ENCODE results near the gene MESD. TPM values are rescaled to one million over a fixed set of nuclear protein-coding genes. Genes with fewer than 3 reads are reported as not detected.
A peak's percentile ranks its signal among the peaks of the same experiment; 100 is the strongest.

The MESD gene
- total and polyA plus RNA-seq, 7 donors = 4.6 to 9.4 (median 7.0) TPM

DNA sequence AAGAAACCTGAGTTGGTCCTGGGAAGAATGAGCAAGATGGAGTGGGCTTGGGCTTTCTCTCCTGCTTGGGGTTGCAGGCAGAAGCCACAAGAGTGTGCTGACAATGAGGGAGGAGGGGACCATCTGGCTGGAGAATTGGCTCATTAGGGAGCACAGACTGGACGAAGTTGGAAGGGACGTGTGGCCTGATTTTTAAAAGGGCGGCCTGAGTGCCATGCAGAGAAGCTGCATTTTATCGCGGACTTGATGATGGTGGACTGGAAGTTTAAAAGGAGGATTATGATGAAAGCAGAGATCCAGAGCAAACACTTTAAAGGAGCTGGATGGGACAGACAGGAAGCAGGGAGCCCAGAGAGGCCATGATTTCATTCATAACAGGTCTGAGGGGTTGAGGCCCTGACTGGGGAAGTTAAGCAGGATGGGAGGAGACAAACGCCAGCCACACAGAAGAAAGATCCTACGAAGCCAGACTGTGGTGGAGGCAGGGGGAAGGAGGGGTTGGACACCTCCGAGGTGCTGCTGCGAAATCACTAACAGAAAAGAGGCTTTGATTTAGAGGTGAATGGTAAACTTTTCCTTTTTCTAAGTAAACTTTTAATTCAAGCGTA, 34.8 kb upstream of the MESD start:
- peak overlapping the region; percentile 71 for H3K27ac ChIP-seq
- H3K4me1 ChIP-seq = peaks cover 10% of the 10 kb centered on the region
- WGBS, 3 donors = 79 to 83% (median 82%) methylated on average over 10 of the region's 10 CpGs
- no peak for TF ChIP-seq CTCF (IDR thresholded peaks at IDR 0.05)
- ATAC-seq (peak in 1 of 4 donors; percentile 20), DNase-seq (no peak)
- H3K4me3 ChIP-seq = no peak overlapping the region
- H3K9me3 ChIP-seq = no peaks in the 10 kb centered on the region
- intact Hi-C loops (cut with DNase I) = no loop called here
- H3K27me3 ChIP-seq (ENCODE audit: insufficient read depth in 3 of 3, low read length in 2 of 3) = no peaks in the 10 kb centered on the region
- H3K36me3 ChIP-seq (ENCODE audit: insufficient read depth in 1 of 2, low read depth in 1 of 2) = no peaks in the 10 kb centered on the region

GRCh38 chr15:81023483-81024264, 34.1 kb upstream of the MESD start:
- 21 to 31% (median 22%) methylated on average over 13 of the region's 13 CpGs for WGBS, 3 donors
- Histone ChIP-seq H3K27me3 (ENCODE audit: insufficient read depth in 3 of 3, low read length in 2 of 3) (no peaks in the 10 kb centered on the region), H3K4me1 (peaks cover 10% of the 10 kb centered on the region), H3K4me3 (no peak overlapping the region), H3K9me3 (no peaks in the 10 kb centered on the region), H3K36me3 (ENCODE audit: insufficient read depth in 1 of 2, low read depth in 1 of 2) (no peaks in the 10 kb centered on the region), H3K27ac (peak overlapping the region; percentile 71)
- DNase-seq (peak; percentile 85 to 90), ATAC-seq (peak; percentile 55 to 91 (median 87))
- TF ChIP-seq CTCF (IDR thresholded peaks at IDR 0.05) = no peak
- intact Hi-C loops (cut with DNase I) = no loop called here

DNA sequence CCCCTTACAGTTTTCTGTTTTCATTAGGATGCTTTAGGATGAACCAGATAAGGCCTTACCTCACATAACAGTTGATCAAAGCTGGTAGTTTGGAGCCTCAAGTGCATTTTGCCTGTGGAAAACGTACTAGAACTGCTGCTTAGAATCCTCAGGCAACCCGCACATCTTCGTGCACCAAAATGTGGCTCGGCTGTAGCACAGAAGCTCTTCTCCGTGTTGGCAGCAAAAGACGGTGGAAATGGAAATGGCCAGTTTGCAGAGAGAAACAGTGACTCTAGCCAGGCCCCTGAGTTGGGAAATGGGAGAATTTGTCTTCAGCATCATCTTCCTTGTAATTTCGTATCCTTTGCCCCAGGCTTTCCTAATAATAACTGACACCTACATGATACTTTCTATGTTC, 31.7 kb upstream of the MESD start:
- peaks cover 13% of the 10 kb centered on the region for H3K4me1 ChIP-seq

GRCh38 chr15:81018197-81018596, 28.6 kb upstream of the MESD start:
- ATAC-seq (no peak), DNase-seq (no peak)
- Histone ChIP-seq H3K27ac (no peak overlapping the region), H3K36me3 (ENCODE audit: insufficient read depth in 1 of 2, low read depth in 1 of 2) (no peaks in the 10 kb centered on the region), H3K9me3 (no peaks in the 10 kb centered on the region), H3K4me1 (peaks cover 6% of the 10 kb centered on the region), H3K4me3 (no peak overlapping the region), H3K27me3 (ENCODE audit: insufficient read depth in 3 of 3, low read length in 2 of 3) (no peaks in the 10 kb centered on the region)
- no peak for TF ChIP-seq CTCF (IDR thresholded peaks at IDR 0.05)
- WGBS, 3 donors = 91 to 97% (median 95%) methylated on average over 2 of the region's 2 CpGs
- intact Hi-C loops (cut with DNase I) = no loop called here

More for the DNA sequence above, 31.7 kb upstream of the MESD start:
- intact Hi-C loops (cut with DNase I) = no loop called here
- no peak overlapping the region for H3K4me3 ChIP-seq
- H3K27ac ChIP-seq = no peak overlapping the region
- H3K9me3 ChIP-seq = no peaks in the 10 kb centered on the region
- WGBS, 3 donors = 84 to 87% (median 85%) methylated on average over 7 of the region's 7 CpGs
- H3K27me3 ChIP-seq (ENCODE audit: insufficient read depth in 3 of 3, low read length in 2 of 3) = no peaks in the 10 kb centered on the region
- no peaks in the 10 kb centered on the region for H3K36me3 ChIP-seq (ENCODE audit: insufficient read depth in 1 of 2, low read depth in 1 of 2)
- DNase-seq (no peak), ATAC-seq (no peak)
- TF ChIP-seq CTCF (IDR thresholded peaks at IDR 0.05) = no peak
